ENCODE results near the gene CACNG4. TPM values are rescaled to one million over a fixed set of nuclear protein-coding genes. Genes with fewer than 3 reads are reported as not detected.

The CACNG4 gene
- total RNA-seq, 4 donors from 2014 or later, result 0.27 to 1.9 TPM; not detected in 2

- intact Hi-C loops (cut with DNase I; ENCODE audit: low total_unique reads), result no loop called here
- Histone ChIP-seq H3K4me3 (no peak overlapping the region), H3K27me3 (no peaks in the 10 kb centered on the region), H3K36me3 (no peaks in the 10 kb centered on the region), H3K9me3 (no peaks in the 10 kb centered on the region), H3K4me1 (peaks cover 0 to 9% (median 6%) of the 10 kb centered on the region in 4 donors), H3K27ac (peak overlapping the region in 3 of 4 donors; percentile 7 to 41 (median 29))
- peak; percentile 87 for DNase-seq
- 61% methylated on average over 20 of the region's 20 CpGs; no CpG with 5 or more reads in 1 of the 2 donors for WGBS, 2 donors (ENCODE audit: low coverage in 1 of 2)
- TF ChIP-seq POLR2AphosphoS5 (IDR thresholded peaks at IDR 0.05), result peak in 2 of 3 donors; percentile 38 to 52
- no peak for TF ChIP-seq POLR2A (IDR thresholded peaks at IDR 0.05)
- TF ChIP-seq EP300 (IDR thresholded peaks at IDR 0.05; ENCODE audit: low read depth), result no peak
- TF ChIP-seq, protein P1, sequence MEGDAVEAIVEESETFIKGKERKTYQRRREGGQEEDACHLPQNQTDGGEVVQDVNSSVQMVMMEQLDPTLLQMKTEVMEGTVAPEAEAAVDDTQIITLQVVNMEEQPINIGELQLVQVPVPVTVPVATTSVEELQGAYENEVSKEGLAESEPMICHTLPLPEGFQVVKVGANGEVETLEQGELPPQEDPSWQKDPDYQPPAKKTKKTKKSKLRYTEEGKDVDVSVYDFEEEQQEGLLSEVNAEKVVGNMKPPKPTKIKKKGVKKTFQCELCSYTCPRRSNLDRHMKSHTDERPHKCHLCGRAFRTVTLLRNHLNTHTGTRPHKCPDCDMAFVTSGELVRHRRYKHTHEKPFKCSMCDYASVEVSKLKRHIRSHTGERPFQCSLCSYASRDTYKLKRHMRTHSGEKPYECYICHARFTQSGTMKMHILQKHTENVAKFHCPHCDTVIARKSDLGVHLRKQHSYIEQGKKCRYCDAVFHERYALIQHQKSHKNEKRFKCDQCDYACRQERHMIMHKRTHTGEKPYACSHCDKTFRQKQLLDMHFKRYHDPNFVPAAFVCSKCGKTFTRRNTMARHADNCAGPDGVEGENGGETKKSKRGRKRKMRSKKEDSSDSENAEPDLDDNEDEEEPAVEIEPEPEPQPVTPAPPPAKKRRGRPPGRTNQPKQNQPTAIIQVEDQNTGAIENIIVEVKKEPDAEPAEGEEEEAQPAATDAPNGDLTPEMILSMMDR (IDR thresholded peaks at IDR 0.05), result no peak
- in situ Hi-C loops (cut with MboI; ENCODE audit: low pct_ligation_motif_present in 1 of 4, low pct_unique_long_range_greater_than_20kb in 1 of 4, low sequenced_read_pairs in 3 of 4), result no loop called here
These were observed 60.8 kb downstream of the CACNG4 start for GRCh38 chr17:67025216-67025792.

DNA sequence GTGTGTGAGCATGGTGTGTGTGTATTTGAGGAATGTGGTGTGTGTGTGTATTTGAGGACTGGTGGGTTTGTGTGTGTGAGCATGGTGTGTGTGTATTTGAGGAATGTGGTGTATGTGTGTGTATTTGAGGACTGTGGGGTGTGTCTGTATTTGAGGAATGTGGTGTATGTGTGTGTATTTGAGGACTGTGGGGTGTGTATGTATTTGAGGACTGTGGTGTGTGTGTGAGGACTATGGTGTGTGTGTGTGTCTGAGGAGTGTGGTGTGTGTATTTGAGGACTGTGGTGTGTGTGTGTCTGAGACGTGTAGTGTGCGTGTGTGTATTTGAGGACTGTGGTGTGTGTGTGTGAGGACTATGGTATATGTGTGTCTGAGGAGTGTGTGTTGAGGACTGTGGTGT, 61.8 kb downstream of the CACNG4 start:
- in situ Hi-C loops (cut with MboI; ENCODE audit: low pct_ligation_motif_present in 1 of 4, low pct_unique_long_range_greater_than_20kb in 1 of 4, low sequenced_read_pairs in 3 of 4) (no loop called here), intact Hi-C loops (cut with DNase I; ENCODE audit: low total_unique reads) (no loop called here)
- TF ChIP-seq, protein P1 (IDR thresholded peaks at IDR 0.05), result no peak
- TF ChIP-seq POLR2A (IDR thresholded peaks at IDR 0.05), result no peak
- TF ChIP-seq POLR2AphosphoS5 (IDR thresholded peaks at IDR 0.05), result no peak
- no peak for TF ChIP-seq EP300 (IDR thresholded peaks at IDR 0.05; ENCODE audit: low read depth)
- Histone ChIP-seq H3K4me3 (no peak overlapping the region), H3K36me3 (no peaks in the 10 kb centered on the region), H3K9me3 (no peaks in the 10 kb centered on the region), H3K27ac (no peak overlapping the region), H3K27me3 (no peaks in the 10 kb centered on the region), H3K4me1 (peaks cover 0 to 9% (median 6%) of the 10 kb centered on the region in 4 donors)
- DNase-seq, result no peak
- WGBS, 2 donors (ENCODE audit: low coverage in 1 of 2), result 43 to 100% methylated on average over 2 of the region's 2 CpGs

DNA sequence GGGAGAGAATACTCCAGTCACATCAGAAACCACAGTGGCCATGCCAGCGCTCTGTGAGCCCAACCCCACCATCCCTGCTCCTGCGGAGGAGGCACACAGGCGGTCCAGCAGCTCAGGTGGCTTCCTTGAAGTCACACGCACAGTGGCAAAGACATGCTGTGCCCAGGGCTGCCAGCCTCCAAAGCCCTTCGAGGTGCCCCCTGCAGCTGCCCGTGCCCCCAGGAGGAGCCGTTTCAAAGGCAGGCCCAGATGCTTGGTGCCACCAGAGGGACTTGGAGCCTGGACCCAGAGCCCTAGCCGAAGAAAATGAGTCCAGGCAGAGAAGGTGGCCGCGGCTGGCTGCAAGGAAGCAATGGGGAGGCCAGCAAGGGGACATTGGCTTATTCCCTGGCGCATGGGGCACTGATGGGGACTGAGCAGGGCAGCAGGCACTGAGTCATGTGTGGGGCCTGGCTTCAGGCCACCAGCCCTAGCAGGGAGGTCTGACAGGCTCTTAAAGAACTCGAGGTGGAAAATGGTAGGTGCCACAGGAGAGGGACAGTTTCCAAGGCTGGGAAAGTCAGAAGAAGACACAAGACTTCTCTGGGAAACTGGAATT, 62.6 kb downstream of the CACNG4 start:
- Histone ChIP-seq H3K27ac (no peak overlapping the region), H3K4me1 (peaks cover 0 to 9% (median 6%) of the 10 kb centered on the region in 4 donors), H3K9me3 (no peaks in the 10 kb centered on the region), H3K27me3 (no peaks in the 10 kb centered on the region), H3K36me3 (no peaks in the 10 kb centered on the region), H3K4me3 (no peak overlapping the region)
- intact Hi-C loops (cut with DNase I; ENCODE audit: low total_unique reads), result no loop called here
- TF ChIP-seq POLR2AphosphoS5 (IDR thresholded peaks at IDR 0.05) (no peak), POLR2A (IDR thresholded peaks at IDR 0.05) (no peak)
- WGBS, 2 donors (ENCODE audit: low coverage in 1 of 2), result 85% methylated on average over 12 of the region's 12 CpGs; no CpG with 5 or more reads in 1 of the 2 donors
- DNase-seq, result no peak
- in situ Hi-C loops (cut with MboI; ENCODE audit: low pct_ligation_motif_present in 1 of 4, low pct_unique_long_range_greater_than_20kb in 1 of 4, low sequenced_read_pairs in 3 of 4), result no loop called here

- in situ Hi-C loops (cut with MboI; ENCODE audit: low pct_ligation_motif_present in 1 of 4, low pct_unique_long_range_greater_than_20kb in 1 of 4, low sequenced_read_pairs in 3 of 4), result no loop called here
These were observed 66.1 kb downstream of the CACNG4 start for GRCh38 chr17:67030641-67031040.

More at GRCh38 chr17:67030641-67031040, 66.1 kb downstream of the CACNG4 start:
- TF ChIP-seq, protein P1 (IDR thresholded peaks at IDR 0.05), result no peak
- TF ChIP-seq EP300 (IDR thresholded peaks at IDR 0.05; ENCODE audit: low read depth) (no peak), POLR2AphosphoS5 (IDR thresholded peaks at IDR 0.05) (no peak), POLR2A (IDR thresholded peaks at IDR 0.05) (no peak)
- Histone ChIP-seq H3K9me3 (no peaks in the 10 kb centered on the region), H3K27me3 (no peaks in the 10 kb centered on the region), H3K4me1 (peaks cover 0 to 2% (median 1%) of the 10 kb centered on the region in 4 donors), H3K27ac (no peak overlapping the region), H3K36me3 (no peaks in the 10 kb centered on the region), H3K4me3 (no peak overlapping the region)
- no peak for DNase-seq
- intact Hi-C loops (cut with DNase I; ENCODE audit: low total_unique reads), result no loop called here
- 88% methylated on average over 21 of the region's 21 CpGs; no CpG with 5 or more reads in 1 of the 2 donors for WGBS, 2 donors (ENCODE audit: low coverage in 1 of 2)
